Measurements from ENCODE around the gene RFK. TPM values are rescaled to one million over a fixed set of nuclear protein-coding genes. Genes with fewer than 3 reads are reported as not detected.

The RFK gene
- total and polyA plus RNA-seq, 2 experiments from 2014 or later, result 32.0 to 46.6 TPM

- H3K36me3 ChIP-seq (replicated peaks; ENCODE audit: insufficient read depth, low read depth), result no peaks in the 10 kb centered on the region
- H3K9me3 ChIP-seq (ENCODE audit: low read depth), result no peaks in the 10 kb centered on the region
- H3K27me3 ChIP-seq, result no peaks in the 10 kb centered on the region
- no peaks in the 10 kb centered on the region for H4K20me1 ChIP-seq (ENCODE audit: insufficient read depth, poor library complexity, severe bottlenecking)
- H3K4me3 ChIP-seq, result no peak overlapping the region
- no peak overlapping the region for H2AFZ ChIP-seq
- peak; percentile 75 for DNase-seq (ENCODE audit: low spot score)
- H3K4me1 ChIP-seq (ENCODE audit: insufficient read depth), result peaks cover 40% of the 10 kb centered on the region
- H3K79me2 ChIP-seq, result no peaks in the 10 kb centered on the region
- peak overlapping the region; percentile 83 for H3K27ac ChIP-seq
- WGBS (ENCODE audit: low lambda C conversion rate, missing lambda C conversion rate), result 55% methylated on average over 4 of the region's 4 CpGs
- peak overlapping the region; percentile 13 for H3K4me2 ChIP-seq
- no peak for TF ChIP-seq EZH2phosphoT487 (IDR thresholded peaks at IDR 0.05; ENCODE audit: low read depth, severe bottlenecking, unreplicated experiment)
- TF ChIP-seq CTCF (IDR thresholded peaks at IDR 0.05; ENCODE audit: poor library complexity), result no peak
- no peak for TF ChIP-seq EZH2 (IDR thresholded peaks at IDR 0.05; ENCODE audit: borderline replicate concordance)
- no peaks in the 10 kb centered on the region for H3K9me2 ChIP-seq (replicated peaks; ENCODE audit: insufficient read depth)
Observed at GRCh38 chr9:76373173-76373783, 20.9 kb downstream of the RFK start.

GRCh38 chr9:76372336-76372735, 21.9 kb downstream of the RFK start:
- Histone ChIP-seq H3K9me2 (replicated peaks; ENCODE audit: insufficient read depth) (no peaks in the 10 kb centered on the region), H3K79me2 (no peaks in the 10 kb centered on the region), H3K36me3 (replicated peaks; ENCODE audit: insufficient read depth, low read depth) (no peaks in the 10 kb centered on the region), H4K20me1 (ENCODE audit: insufficient read depth, poor library complexity, severe bottlenecking) (no peaks in the 10 kb centered on the region), H3K27me3 (no peaks in the 10 kb centered on the region), H3K4me3 (no peak overlapping the region), H3K9me3 (ENCODE audit: low read depth) (no peaks in the 10 kb centered on the region), H3K4me2 (peak overlapping the region; percentile 13), H2AFZ (no peak overlapping the region), H3K4me1 (ENCODE audit: insufficient read depth) (peaks cover 40% of the 10 kb centered on the region), H3K27ac (peak overlapping the region; percentile 83)
- no peak for DNase-seq (ENCODE audit: low spot score)
- TF ChIP-seq EZH2phosphoT487 (IDR thresholded peaks at IDR 0.05; ENCODE audit: low read depth, severe bottlenecking, unreplicated experiment) (no peak), EZH2 (IDR thresholded peaks at IDR 0.05; ENCODE audit: borderline replicate concordance) (no peak), CTCF (IDR thresholded peaks at IDR 0.05; ENCODE audit: poor library complexity) (no peak)

GRCh38 chr9:76371901-76372300, 22.3 kb downstream of the RFK start:
- DNase-seq (ENCODE audit: low spot score), result no peak
- TF ChIP-seq EZH2 (IDR thresholded peaks at IDR 0.05; ENCODE audit: borderline replicate concordance) (no peak), CTCF (IDR thresholded peaks at IDR 0.05; ENCODE audit: poor library complexity) (no peak), EZH2phosphoT487 (IDR thresholded peaks at IDR 0.05; ENCODE audit: low read depth, severe bottlenecking, unreplicated experiment) (no peak)

More at GRCh38 chr9:76371901-76372300, 22.3 kb downstream of the RFK start:
- Histone ChIP-seq H3K9me3 (ENCODE audit: low read depth) (no peaks in the 10 kb centered on the region), H3K27me3 (no peaks in the 10 kb centered on the region), H3K9me2 (replicated peaks; ENCODE audit: insufficient read depth) (no peaks in the 10 kb centered on the region), H3K4me2 (peak overlapping the region; percentile 13), H3K4me3 (no peak overlapping the region), H3K79me2 (no peaks in the 10 kb centered on the region), H3K27ac (peak overlapping the region; percentile 83), H3K36me3 (replicated peaks; ENCODE audit: insufficient read depth, low read depth) (no peaks in the 10 kb centered on the region), H2AFZ (no peak overlapping the region), H3K4me1 (ENCODE audit: insufficient read depth) (peaks cover 40% of the 10 kb centered on the region), H4K20me1 (ENCODE audit: insufficient read depth, poor library complexity, severe bottlenecking) (no peaks in the 10 kb centered on the region)
- WGBS (ENCODE audit: low lambda C conversion rate, missing lambda C conversion rate), result 82% methylated on average over 1 of the region's 1 CpG
